CD4-positive, alpha-beta T cell treated with Interleukin-6 at 100 ng/mL for 8 hours (primary cell): ENCODE measurements around the gene TTC34.
"Not testable (repeated sequence)": the region's sequence is repeated elsewhere in the genome, so short reads cannot be mapped to it uniquely, and the experiment has no call there.

ENCODE experiments used
- DNase-seq: peaks from one replicate; pipeline ENCODE4 v3.0.0-alpha.2; 2020; ENCODE audit warnings: mixed read lengths, low spot score

The TTC34 gene

DNA sequence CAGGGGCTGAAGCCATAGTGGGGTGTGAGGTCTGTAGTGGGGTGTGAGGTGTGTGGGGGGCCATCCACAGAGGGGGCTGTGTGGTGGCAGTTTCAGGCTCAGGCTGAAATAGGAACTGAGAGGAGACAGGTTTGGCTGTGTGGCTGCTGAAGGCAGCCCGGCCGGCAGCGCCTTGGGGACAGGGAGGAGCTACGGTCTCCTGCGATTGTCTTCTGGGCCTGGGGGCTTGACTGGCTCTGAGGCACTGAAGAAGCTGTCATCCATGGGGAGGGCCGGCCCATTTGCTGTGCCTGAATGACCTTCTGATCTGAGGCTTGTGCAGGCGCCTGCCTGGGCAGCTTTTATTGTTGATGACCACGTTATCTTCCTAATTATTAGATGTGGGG lies 10.0 kb upstream of the TTC34 start:
- DNase-seq = no peak

DNA sequence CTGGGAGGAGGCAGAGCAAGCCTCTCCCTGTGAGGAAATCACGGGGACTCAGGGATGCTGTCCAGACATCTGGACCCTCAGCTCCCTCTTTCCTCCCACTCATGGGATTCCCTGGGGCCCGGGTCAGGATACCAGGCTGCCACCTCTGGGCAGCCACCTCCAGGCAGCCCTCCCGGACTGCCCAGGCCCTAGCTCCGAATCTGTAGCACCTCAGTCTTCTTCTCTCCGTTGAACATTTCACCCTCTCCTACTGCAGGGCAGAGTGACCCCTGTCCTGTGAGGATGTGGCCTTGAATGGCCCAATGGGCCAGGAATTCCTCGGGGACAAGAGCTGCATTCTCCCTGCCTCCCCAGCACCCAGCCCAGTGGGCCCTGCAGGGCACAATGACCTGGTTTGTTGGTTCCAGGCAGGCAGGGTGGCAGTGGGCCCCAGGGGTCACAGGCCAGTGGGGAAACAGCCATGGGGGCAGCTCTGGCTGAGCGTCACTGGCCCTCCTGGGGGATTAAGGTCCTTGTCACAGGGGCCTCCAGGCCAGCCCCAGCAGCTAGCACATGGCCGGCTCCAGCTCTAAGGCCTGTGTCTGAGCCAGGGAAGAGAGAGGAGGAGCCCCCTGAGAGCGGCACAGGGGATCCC lies 9.5 kb upstream of the TTC34 start:
- no peak for DNase-seq

DNA sequence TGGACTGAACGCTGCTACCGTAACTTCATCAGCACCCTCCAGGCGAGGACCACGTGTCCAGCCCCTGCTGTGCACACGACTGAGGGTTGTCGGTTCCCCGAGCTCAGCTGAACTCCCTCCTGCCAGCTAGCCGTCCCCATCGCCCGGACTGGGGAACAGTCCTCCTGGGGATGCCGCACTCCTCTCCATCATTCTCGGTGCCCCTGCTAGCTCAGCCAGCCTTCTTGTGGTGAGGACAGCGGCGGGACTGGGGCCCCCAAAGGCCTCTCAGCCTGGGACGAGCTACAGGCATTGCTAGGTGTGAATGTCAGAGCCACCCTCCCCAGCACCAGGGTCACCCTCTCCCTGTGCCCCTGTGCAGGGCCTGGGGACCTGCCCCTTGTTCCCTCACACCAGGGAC lies 8.8 kb upstream of the TTC34 start:
- DNase-seq = no peak

DNA sequence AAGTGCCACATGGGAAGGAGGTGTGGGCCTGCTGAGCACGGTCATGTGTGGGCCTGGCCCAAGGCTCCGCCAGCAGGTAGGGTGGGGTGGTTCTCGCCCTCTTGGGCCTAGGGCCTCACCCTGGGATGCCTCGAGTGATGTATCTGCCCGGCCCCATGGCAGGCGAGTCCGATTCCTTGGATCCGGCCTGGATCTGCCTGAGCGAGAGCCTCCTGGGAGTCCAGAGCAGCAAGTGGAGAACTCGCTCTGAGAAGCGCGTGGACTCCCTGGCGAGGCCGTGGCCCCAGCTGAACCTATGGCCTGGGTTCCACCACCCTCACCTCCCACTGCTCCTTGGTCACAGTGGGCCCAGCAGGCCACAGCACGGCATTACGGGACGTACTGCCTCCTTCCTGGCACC lies 8.2 kb upstream of the TTC34 start:
- DNase-seq = no peak

DNA sequence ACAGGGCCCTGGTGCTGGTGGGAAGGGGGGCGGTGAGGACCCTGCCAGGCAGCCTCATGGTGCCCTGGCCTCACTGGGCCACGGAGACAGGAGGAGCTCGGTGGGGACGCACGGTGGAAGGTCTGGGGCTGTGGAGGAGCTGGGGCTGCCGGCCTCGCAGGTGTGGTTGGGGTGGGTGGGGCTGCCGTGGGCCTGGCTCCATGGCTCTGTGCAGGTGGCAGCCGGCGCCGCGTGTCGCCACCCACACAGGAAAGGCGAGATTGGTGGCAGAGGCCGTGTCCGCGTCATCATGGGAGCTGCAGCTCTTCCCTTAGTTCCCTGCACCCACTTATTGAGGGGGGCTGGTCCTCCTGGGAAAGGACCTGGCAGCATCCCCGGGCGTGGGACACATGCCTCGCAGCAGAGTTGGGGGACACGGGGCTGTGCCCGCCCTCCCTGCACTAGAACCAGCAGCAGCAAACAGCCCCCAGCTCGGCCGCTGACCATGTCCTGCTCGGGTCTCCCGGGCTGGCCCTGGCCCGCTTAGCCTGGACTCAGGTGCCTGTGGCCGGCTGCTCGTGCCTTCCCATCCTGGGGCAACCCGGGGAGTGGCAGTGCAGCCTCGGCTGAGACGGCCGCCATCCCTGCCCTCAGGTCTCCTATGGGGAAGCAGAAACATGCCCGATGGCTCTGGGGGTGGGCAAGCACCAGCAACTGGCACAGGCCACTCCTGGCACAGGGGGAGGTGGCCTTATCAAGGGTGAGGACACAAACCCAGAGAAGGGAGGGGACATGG lies 7.5 kb upstream of the TTC34 start:
- DNase-seq = no peak

DNA sequence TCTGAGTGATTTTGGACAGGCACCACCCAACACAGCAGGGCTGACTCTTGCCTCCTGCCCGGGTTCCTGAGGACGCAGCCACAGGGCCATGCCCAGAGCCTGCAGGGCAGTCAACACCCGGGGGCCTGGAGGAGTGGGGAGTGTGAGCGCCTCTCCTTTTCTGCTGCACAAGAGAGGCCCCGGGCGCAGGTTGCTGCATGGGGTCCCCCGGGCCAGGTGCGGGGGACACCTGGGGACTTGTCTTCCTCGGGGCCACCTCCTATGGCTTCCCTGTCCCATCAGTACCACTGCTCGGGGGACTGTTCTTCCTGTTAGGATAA lies 6.9 kb upstream of the TTC34 start:
- no peak for DNase-seq

DNA sequence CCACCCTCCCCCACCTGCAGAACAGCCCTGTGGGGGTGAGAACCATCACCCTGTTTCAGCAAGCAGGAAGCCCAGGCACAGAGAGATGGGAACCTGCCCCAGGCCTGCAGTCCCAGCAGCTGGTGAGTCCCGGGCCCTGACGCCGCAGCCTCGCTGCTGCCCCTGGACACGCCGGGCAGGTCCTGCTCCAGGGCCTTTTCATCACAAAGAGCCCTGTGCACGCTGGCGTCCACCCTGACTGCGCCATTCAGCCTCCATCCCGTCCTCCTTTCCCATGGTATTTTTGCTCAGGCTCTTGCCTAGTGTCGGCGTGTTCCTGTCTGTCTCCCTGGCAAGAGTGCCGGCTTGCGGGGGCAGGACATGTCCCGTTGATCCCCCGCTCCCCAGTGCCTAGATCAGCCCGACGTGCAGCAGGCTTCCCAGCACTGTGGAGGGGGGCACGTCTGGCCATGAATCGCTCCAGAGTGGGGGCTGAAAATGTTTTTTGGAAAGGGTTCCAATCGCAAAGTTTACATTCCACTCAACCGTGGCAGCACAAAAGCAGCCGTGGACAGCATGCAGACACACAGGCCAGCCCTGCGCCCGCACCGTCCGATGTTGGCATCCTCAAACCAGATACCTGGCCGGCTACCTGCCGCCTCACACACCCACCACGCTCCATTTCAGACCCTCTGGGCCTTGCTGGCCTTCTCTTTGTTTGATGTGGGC lies 6.3 kb upstream of the TTC34 start:
- DNase-seq = no peak

DNA sequence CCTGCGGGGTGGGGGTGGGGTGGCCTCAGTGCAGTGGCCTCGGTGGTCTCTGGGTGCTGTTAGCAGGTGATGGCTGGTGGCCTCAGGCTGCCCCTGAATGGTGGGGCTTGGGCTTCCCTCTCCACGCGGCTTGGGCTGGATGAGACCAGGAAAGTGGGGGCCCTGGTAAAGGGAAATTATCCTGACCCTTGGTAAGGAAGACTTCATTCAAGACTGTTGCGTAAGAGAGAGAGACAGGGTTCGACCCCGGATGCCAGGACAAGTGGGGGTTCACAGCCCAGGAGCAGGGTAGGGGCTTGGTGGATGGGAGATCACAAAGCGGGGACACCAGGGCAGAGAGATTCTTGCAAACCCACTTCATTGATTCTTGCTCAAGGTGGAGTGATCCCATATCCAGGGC lies 5.5 kb upstream of the TTC34 start:
- DNase-seq = no peak

DNA sequence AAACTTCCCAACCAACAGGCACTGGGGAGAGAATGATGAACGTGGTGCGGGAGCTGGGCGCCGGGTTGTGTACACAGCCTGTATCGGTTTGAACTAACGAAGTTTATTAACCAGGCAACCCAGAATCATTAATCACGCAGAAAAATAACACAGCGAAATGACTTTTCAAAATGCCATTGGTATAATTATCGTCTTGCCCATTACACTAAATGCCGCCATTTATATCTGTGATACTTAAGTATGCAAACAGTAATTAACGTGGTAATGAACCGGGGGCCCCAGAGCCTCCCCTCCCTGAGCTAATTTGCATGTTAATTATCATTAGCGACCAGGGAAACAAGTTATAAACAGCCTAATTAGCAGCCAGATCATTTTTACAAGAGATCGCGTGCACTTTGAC lies 5.1 kb upstream of the TTC34 start:
- no peak for DNase-seq

DNA sequence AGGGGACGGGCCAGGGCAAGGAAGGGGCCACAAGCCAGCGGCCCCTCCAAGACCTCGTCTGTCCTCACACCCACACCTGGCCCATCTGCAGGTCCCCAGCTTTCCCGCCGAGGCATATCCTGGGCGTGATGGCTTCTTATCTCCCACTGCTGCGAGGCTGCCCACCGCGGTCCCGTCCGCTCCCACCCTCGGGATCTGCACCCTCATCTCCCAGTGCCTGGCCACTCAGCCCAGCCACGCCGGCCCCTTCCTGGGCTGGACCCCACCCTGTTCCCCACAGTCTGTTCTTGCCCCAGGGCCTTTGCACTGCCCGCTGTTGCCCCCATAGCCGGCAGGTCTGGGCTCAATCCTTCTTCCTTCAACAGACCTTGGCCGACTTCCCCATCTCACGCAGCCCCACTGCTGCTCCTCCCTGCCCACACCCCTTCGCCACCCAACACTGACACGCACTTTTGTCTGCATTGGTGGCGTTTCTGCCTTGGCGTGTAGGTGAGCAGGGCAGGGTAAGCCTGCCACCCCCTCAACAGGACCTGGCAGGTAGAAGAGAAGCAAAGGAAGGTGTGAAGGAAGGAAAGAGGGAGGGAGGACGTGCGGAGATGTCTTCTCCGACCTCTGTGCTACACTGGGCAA lies 4.4 kb upstream of the TTC34 start:
- no peak for DNase-seq

DNA sequence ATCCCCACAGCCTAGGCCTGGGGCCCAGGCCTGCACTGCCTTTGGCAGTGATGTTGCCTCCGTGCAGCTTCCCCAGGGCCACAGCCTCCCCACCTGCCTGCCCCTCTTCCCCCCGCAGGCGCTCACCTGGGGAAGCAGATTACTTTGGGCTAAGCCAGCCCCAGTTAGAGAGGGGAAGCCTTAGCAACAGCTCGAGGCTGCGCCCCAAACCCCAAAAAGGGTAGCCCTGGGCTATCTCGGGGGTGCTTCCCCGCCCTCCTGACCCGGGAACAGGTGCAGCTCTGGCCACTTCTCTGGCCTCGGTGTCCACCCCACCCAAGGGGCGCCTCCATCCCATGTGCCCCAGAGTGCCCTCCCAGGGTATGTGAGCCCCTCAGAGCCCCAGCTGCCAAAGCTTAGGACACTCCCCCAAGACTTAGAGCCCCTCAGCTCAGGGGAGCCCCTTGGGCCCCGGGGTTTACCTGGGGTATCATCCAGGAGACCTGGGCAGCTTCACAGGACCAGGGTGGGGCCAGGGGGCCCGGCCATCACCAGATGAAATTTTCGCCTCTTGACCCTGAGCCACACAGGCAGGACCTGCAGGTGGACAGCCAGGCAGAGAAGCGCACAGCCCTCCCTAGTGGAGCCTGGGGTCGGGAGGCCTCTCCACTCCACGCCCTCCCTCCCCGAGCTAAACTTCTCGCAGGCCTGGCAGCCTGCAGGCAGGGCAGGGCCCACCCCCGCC lies 3.3 kb upstream of the TTC34 start:
- no peak for DNase-seq

DNA sequence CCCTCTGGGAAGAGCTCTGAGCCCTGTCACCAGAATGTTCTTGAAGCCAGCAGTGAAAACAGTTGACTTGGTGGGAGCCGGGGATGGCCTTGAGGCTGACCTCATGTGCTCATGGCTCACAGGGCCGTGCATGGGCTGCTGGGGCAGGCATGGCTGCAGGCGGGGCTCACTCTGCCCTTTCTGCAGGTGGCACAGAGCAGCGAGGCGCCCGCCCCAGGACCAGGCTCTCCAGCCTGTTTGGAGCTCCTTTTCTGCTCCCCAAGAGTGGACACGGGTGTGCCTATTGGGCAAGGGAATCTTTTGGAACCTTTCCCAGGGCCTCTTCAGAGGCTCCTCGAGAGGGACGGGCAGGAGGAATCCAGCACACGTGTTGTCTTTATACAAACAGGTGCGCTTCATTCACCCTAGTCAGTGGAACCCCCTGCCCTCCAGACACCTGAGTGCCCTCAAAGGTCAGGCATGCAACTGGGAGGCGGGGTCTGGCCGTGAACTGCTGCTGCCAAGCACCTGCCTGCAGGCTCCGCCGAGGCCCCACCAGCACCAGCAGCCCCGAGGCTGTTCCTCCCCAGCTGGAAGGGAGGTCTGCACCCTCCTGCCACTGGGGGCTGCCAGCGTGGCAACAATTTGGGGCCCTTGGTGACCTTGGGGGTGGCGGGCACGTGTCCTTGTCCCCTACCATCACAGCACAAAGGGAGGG lies 2.6 kb upstream of the TTC34 start:
- no peak for DNase-seq

DNA sequence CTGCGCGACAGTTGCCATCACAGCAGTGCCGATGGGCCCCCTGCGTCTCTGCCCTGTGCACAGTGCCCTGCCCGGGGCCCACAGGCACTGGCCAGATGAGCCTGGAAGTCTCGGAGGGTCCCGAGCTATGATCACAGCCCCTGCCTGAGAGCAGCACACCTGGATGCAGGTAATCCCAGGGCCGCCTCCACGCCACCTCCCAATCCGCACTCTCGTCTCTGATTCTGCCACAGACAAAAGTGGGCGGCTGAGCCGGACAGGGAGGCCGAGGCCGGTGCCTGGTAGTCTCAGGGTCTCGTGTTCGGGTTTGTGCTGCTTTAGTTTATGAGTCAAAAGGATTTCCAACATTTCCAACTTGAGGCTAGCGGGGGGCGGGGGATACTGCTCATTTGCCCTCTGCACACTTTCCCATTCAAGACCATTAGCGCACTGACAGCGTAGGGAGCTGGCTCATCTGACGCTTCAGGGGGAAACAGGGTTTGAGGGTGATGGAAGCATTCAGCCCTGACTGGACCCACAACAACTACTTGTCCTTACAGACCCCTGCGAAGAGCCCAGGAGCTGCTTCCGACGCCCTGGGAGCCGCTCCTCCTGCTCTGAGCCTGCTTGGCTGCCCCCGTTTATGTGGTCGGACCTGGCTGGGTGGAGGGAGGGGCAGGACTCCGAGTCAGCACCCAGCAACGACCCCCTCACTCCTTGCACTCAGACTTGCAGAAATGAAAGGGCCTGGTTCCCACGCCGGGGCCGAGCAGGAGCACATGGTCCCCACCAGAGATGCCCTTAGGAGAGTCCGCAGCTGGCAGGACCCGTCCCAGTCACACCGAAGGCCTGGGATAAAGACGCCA lies 1.8 kb upstream of the TTC34 start:
- DNase-seq = no peak

DNA sequence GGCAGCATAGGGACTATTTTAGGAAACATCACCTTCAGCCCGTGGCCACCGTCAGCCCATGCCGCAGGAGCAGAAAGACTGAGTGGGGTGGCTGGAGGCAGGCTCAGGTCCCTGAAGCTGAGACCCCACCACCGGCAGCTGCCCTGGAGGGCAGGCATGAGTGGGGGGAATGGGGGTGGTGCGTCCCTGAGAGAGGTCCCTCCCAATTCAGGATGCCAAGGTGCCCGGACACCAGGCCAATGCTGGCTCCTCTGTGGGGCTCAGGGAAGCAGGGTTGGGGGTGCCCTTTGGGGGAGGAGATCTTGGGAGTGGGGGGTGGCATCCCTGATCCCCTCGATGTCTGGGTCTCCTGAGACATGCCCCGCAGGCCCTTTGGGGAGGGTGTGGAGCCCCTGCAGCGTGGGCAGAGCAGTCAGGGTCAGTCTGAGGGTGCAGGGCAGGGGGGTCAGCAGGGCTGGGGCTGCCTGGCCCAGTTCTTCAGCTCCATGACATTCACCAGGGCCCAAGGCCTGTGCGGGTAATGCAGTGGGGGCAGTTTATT lies 998 bp upstream of the TTC34 start:
- no peak for DNase-seq

DNA sequence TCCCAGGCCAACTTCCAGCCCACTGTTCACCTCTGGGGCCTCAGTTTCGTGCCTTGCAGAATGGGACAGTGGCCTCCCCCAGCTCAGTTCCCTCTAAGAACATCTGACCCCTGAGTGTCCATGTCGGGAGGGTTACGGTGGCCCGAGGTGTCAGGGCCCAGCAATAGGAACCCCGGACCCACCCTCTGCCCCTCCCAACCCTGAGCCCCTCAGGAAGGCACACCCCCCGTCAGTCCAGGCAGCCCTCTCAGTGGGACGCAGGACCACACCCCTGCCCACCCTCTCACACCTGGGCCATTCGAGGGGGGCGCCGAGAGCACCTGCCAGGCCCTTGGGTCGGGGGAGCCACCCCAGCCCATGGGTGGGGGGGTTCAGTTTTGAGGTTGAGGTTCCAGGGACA lies 447 bp downstream of the TTC34 start:
- no peak for DNase-seq

DNA sequence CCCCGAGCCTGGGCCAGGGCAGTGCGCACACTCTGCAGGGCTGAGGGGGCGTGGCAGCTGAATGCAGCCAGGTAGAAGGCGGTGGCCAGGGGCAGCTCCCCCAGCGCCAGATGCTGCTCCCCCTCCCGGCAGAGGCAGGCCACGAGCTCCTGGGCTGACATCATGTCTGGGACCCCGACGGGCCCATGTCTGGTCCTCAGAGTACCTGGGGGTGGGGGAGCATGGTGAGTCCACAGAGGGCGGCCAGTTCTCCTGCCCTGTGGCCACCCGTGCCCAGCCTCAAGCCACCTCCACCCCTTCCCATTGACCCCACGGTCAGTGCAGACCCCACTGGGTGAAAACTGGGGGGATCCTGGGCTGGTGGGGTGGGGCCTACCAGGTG lies 838 bp downstream of the TTC34 start:
- no peak for DNase-seq

DNA sequence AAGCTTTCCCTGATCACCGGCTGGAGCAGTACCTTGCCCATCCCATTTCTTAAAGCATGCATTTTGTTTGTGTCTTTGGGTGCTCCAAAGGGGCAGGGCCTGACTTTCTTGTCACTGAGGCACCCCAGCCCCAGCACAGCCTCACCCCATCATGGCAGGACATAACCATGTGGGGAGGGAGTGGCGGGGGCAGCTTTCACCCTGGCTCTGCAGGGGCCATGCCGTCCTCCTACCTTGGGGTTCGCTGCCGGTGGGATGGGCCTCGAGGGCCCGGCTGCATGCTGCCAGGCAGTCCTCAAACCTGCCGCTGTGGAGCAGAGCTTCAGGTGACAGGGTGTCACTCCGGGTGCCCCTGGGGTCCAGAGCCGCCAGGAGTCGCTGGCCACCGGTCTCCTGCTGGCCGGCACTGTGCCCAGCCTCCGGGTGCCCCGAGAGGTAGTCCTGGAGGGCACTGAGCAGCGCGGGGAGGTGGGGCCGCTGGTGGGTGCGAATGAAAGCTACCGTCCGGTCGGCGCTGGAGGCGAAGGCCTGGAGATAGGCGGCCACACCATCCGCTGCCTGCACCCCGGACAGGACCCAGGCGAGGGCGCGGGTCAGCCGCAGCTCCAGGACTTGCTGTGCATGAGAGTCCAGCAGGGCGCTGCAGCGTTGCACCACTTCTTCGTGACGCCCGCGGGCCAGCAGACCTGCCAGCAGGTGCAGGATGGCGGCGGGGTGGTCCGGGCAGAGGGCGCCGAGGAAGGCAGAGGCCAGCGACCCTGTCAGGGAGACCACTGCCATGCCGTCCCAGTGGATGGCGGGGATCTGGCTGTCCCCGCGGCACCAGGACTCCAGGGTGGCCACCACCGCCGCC lies 1.5 kb downstream of the TTC34 start:
- DNase-seq = no peak

DNA sequence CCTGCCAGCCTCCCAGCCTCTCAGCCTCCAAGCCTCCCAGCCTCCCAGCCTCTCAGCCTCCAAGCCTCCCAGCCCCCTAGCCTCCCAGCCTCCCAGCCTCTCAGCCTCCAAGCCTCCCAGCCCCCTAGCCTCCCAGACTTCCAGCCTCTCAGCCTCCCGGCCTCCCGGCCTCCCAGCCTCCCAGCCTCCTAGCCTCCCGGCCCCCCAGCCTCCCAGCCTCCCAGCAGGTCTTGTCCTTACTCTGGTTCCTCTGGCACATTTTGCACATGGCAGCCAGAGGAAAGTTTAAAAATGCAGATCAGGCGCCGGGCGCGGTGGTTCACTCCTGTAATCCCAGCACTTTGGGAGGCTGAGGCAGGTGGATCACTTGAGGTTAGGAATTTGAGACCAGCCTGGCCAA lies 2.5 kb downstream of the TTC34 start:
- not testable (repeated sequence) for DNase-seq

DNA sequence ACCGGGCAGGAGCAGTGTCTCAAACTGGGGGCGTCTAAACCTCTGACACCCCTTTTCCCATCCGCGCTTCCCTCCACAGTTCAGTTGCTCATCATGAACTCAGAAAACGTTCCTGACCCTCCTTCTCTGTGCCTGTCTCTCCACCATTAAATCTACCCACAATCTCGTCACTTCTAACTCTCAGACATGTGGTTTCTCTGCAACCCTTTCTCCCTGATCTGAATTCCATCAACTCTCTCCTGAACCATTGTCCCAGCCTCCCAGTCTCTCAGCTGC lies 3.8 kb downstream of the TTC34 start:
- DNase-seq = no peak
